HEK293 (cell line): Measurements from ENCODE around the gene SERPINA12.

Source experiments
- CTCF ChIA-PET: fragments of 350-600 bp; formaldehyde crosslinking; extraction: SDS; loops from one replicate; lab custom pipeline; 2021; ENCODE audit warnings: antibody characterized with exemption; lab: Yijun Ruan, JAX
- POLR2A ChIA-PET: fragments of 300-600 bp; formaldehyde crosslinking; extraction: SDS; loops from one replicate; lab custom pipeline; 2020; ENCODE audit warnings: antibody characterized with exemption, inconsistent platforms; lab: Yijun Ruan, JAX
- H3K27ac ChIP-seq: fragments of 200-500 bp; sonication (Bioruptor generic); 2 replicates; pipeline ENCODE4 v1.5.1; 2014; ENCODE audit warnings: low read depth, low read length, control low read depth, inconsistent platforms; ENCODE audit errors: extremely low read depth
- H3K36me3 ChIP-seq, 2 experiments: fragments of 200-500 bp in 1 of 2; sonication (Bioruptor generic) in 1 of 2; 1 replicate in 1 of 2; 2 replicates in 1 of 2; pipeline ENCODE4 v1.5.1; 2014 to 2017; ENCODE audit warnings: inconsistent platforms in 2 of 2, low read length in 2 of 2; ENCODE audit not compliant: control insufficient read depth in 2 of 2, insufficient read depth in 1 of 2
- H3K4me1 ChIP-seq: fragments of 200-500 bp; sonication (Bioruptor generic); 2 replicates; pipeline ENCODE4 v1.5.1; 2014; ENCODE audit warnings: mild to moderate bottlenecking, low read length, inconsistent platforms; ENCODE audit not compliant: control insufficient read depth, insufficient read depth
- H3K4me3 ChIP-seq: 2 replicates; pipeline ENCODE4 v1.5.1; 2011; ENCODE audit warnings: low read depth, mild to moderate bottlenecking, control low read depth, low read length, moderate library complexity
- H3K9me3 ChIP-seq: fragments of 200-500 bp; sonication (Bioruptor generic); 2 replicates; pipeline ENCODE4 v1.5.1; 2014; ENCODE audit warnings: low read depth, low read length, inconsistent platforms; ENCODE audit not compliant: control insufficient read depth, insufficient read depth
- KLF10 ChIP-seq: fragments of 450-650 bp; IDR thresholded peaks from 2 replicates; pipeline ENCODE4 v1.5.1; 2018; ENCODE audit warnings: missing biosample characterization, mild to moderate bottlenecking, missing genetic modification characterization
- KLF9 ChIP-seq: fragments of 450-650 bp; formaldehyde crosslinking; IDR thresholded peaks from 2 replicates; pipeline ENCODE4 v1.5.1; 2016; ENCODE audit warnings: missing biosample characterization, missing genetic modification characterization, low read depth
- ZBTB17 ChIP-seq: fragments of 450-650 bp; formaldehyde crosslinking; IDR thresholded peaks from 2 replicates; pipeline ENCODE4 v1.5.1; 2016; ENCODE audit warnings: missing biosample characterization, missing genetic modification characterization
- ZBTB44 ChIP-seq: fragments of 450-650 bp; IDR thresholded peaks from 2 replicates; pipeline ENCODE4 v1.5.1; 2018; ENCODE audit warnings: missing biosample characterization, mild to moderate bottlenecking, missing genetic modification characterization
- ZEB2 ChIP-seq: fragments of 450-650 bp; formaldehyde crosslinking; IDR thresholded peaks from 2 replicates; pipeline ENCODE4 v1.5.1; 2016; ENCODE audit warnings: missing biosample characterization, missing genetic modification characterization
- ZFP3 ChIP-seq: fragments of 450-650 bp; formaldehyde crosslinking; IDR thresholded peaks from 2 replicates; pipeline ENCODE4 v1.5.1; 2016; ENCODE audit warnings: low read depth, missing biosample characterization, missing genetic modification characterization
- ZNF138 ChIP-seq: fragments of 450-650 bp; formaldehyde crosslinking; IDR thresholded peaks from 2 replicates; pipeline ENCODE4 v1.5.1; 2016; ENCODE audit warnings: missing biosample characterization, missing genetic modification characterization, borderline replicate concordance
- ZNF174 ChIP-seq: fragments of 450-650 bp; formaldehyde crosslinking; IDR thresholded peaks from 2 replicates; pipeline ENCODE4 v1.5.0; 2017; ENCODE audit warnings: missing biosample characterization, mild to moderate bottlenecking, missing genetic modification characterization
- ZNF23 ChIP-seq: fragments of 450-650 bp; formaldehyde crosslinking; IDR thresholded peaks from 2 replicates; pipeline ENCODE4 v1.5.1; 2016; ENCODE audit warnings: missing biosample characterization, missing genetic modification characterization, borderline replicate concordance
- ZNF239 ChIP-seq: fragments of 450-650 bp; formaldehyde crosslinking; IDR thresholded peaks from 2 replicates; pipeline ENCODE4 v1.5.1; 2016; ENCODE audit warnings: missing biosample characterization, missing genetic modification characterization
- ZNF302 ChIP-seq: fragments of 450-650 bp; formaldehyde crosslinking; IDR thresholded peaks from 2 replicates; pipeline ENCODE4 v1.5.1; 2016; ENCODE audit warnings: missing biosample characterization, missing genetic modification characterization, low read depth
- ZNF394 ChIP-seq: fragments of 450-650 bp; formaldehyde crosslinking; IDR thresholded peaks from 2 replicates; pipeline ENCODE4 v1.5.1; 2016; ENCODE audit warnings: missing biosample characterization, missing genetic modification characterization, mild to moderate bottlenecking, moderate library complexity, borderline replicate concordance
- ZNF473 ChIP-seq: fragments of 450-650 bp; formaldehyde crosslinking; IDR thresholded peaks from 2 replicates; pipeline ENCODE4 v1.5.1; 2017; ENCODE audit warnings: missing biosample characterization, missing genetic modification characterization
- ZNF514 ChIP-seq: fragments of 450-650 bp; formaldehyde crosslinking; IDR thresholded peaks from 2 replicates; pipeline ENCODE4 v1.5.1; 2016; ENCODE audit warnings: missing biosample characterization, missing genetic modification characterization
- ZNF521 ChIP-seq: fragments of 450-650 bp; formaldehyde crosslinking; IDR thresholded peaks from 2 replicates; pipeline ENCODE4 v1.5.1; 2017; ENCODE audit warnings: missing biosample characterization, mild to moderate bottlenecking, missing genetic modification characterization
- ZNF544 ChIP-seq: fragments of 450-650 bp; formaldehyde crosslinking; IDR thresholded peaks from 2 replicates; pipeline ENCODE4 v1.5.0; 2017; ENCODE audit warnings: missing biosample characterization, missing genetic modification characterization
- ZNF558 ChIP-seq: fragments of 450-650 bp; formaldehyde crosslinking; IDR thresholded peaks from 2 replicates; pipeline ENCODE4 v1.5.1; 2016; ENCODE audit warnings: missing biosample characterization, missing genetic modification characterization
- ZNF623 ChIP-seq: fragments of 450-650 bp; formaldehyde crosslinking; IDR thresholded peaks from 2 replicates; pipeline ENCODE4 v1.5.1; 2016; ENCODE audit warnings: missing biosample characterization, missing genetic modification characterization
- ZNF660 ChIP-seq: fragments of 450-650 bp; IDR thresholded peaks from 2 replicates; pipeline ENCODE4 v1.5.1; 2018; ENCODE audit warnings: missing biosample characterization, mild to moderate bottlenecking, missing genetic modification characterization
- ZNF704 ChIP-seq: fragments of 450-650 bp; formaldehyde crosslinking; IDR thresholded peaks from 2 replicates; pipeline ENCODE4 v1.5.1; 2016; ENCODE audit warnings: missing biosample characterization, missing genetic modification characterization
- ZNF776 ChIP-seq: fragments of 450-650 bp; formaldehyde crosslinking; IDR thresholded peaks from 2 replicates; pipeline ENCODE4 v1.5.0; 2017; ENCODE audit warnings: missing biosample characterization, missing genetic modification characterization, borderline replicate concordance
- ZNF792 ChIP-seq: fragments of 450-650 bp; formaldehyde crosslinking; IDR thresholded peaks from 2 replicates; pipeline ENCODE4 v1.5.1; 2016; ENCODE audit warnings: missing biosample characterization, missing genetic modification characterization
- ZNF830 ChIP-seq: fragments of 450-650 bp; IDR thresholded peaks from 2 replicates; pipeline ENCODE4 v1.5.0; 2018; ENCODE audit warnings: missing biosample characterization, missing genetic modification characterization, low read depth, mild to moderate bottlenecking, moderate library complexity
- ZSCAN18 ChIP-seq: fragments of 450-650 bp; formaldehyde crosslinking; IDR thresholded peaks from 2 replicates; pipeline ENCODE4 v1.5.1; 2016; ENCODE audit warnings: missing biosample characterization, missing genetic modification characterization
- ZXDB ChIP-seq: fragments of 450-650 bp; formaldehyde crosslinking; IDR thresholded peaks from 2 replicates; pipeline ENCODE4 v1.5.1; 2016; ENCODE audit warnings: missing biosample characterization, missing genetic modification characterization

Gene SERPINA12

GRCh38 chr14:94466706-94467370 lies 42.4 kb downstream of the SERPINA12 start (continued):
- TF ChIP-seq ZSCAN18 (tag by site-specific recombination) (no peak), ZNF792 (no peak), ZBTB17 (tag by site-specific recombination) (no peak)

- TF ChIP-seq ZNF23 (tag by site-specific recombination) = no peak
- no peak for TF ChIP-seq ZNF514 (tag by site-specific recombination)
- TF ChIP-seq ZXDB (tag by site-specific recombination) = no peak
- no peak for TF ChIP-seq ZNF174 (tag by site-specific recombination)
- no peak for TF ChIP-seq ZNF239
- TF ChIP-seq ZNF660 (tag by site-specific recombination) = no peak
- TF ChIP-seq ZNF138 (tag by site-specific recombination) = no peak
- no peak for TF ChIP-seq ZNF473 (tag by site-specific recombination)
- TF ChIP-seq KLF9 (tag by site-specific recombination) = no peak
- TF ChIP-seq ZNF544 (tag by site-specific recombination) = no peak
- no peak for TF ChIP-seq ZNF776 (tag by site-specific recombination)
- no peak for TF ChIP-seq ZNF704 (tag by site-specific recombination)
- Histone ChIP-seq H3K27ac (no peak overlapping the region), H3K4me1 (no peaks in the 10 kb centered on the region), H3K4me3 (no peak overlapping the region), H3K36me3 (no peaks in the 10 kb centered on the region), H3K9me3 (no peaks in the 10 kb centered on the region)
- ChIA-PET CTCF (interaction anchor here (1.1 kb wide), 1 partner anchor 32 kb away, joined by 3 read pairs; no protein-coding TSS in a partner anchor), POLR2A (no interaction called here)
Observed at GRCh38 chr14:94465042-94465441, 44.2 kb downstream of the SERPINA12 start.

- CTCF ChIA-PET = no interaction called here
- Histone ChIP-seq H3K4me3 (no peak overlapping the region), H3K9me3 (no peaks in the 10 kb centered on the region), H3K36me3 (no peaks in the 10 kb centered on the region), H3K4me1 (no peaks in the 10 kb centered on the region), H3K27ac (no peak overlapping the region)
- POLR2A ChIA-PET = no interaction called here
- TF ChIP-seq ZNF394 (tag by site-specific recombination) = no peak
- no peak for TF ChIP-seq ZBTB44
- no peak for TF ChIP-seq ZNF302
- TF ChIP-seq ZFP3 (tag by site-specific recombination) = no peak
- TF ChIP-seq ZNF623 (tag by site-specific recombination) = no peak
- TF ChIP-seq ZNF521 (tag by site-specific recombination) = no peak
- TF ChIP-seq ZNF558 (tag by site-specific recombination) = no peak
- TF ChIP-seq ZNF830 (tag by site-specific recombination) = no peak
- no peak for TF ChIP-seq ZEB2 (tag by site-specific recombination)
- TF ChIP-seq KLF10 (tag by site-specific recombination) = no peak
Observed at GRCh38 chr14:94464290-94464689, 45.0 kb downstream of the SERPINA12 start.
